Neuronal stem cell (in vitro differentiated cells): ENCODE measurements around the gene SHISA6.

Experiments
- DNase-seq: peaks from one replicate; pipeline ENCODE4 v3.0.0-alpha.2; 2013; ENCODE audit warnings: low spot score
- H2AFZ ChIP-seq: one replicate; pipeline ENCODE4 v1.6.1; 2013; ENCODE audit warnings: mild to moderate bottlenecking, low read length, inconsistent platforms
- H2AK5ac ChIP-seq: 2 replicates; pipeline ENCODE4 v1.6.1; 2013; ENCODE audit warnings: low read depth, mild to moderate bottlenecking, inconsistent platforms, low read length, moderate library complexity, mixed read lengths
- H2BK120ac ChIP-seq: 2 replicates; pipeline ENCODE4 v1.6.1; 2013; ENCODE audit warnings: low read depth, mild to moderate bottlenecking, inconsistent platforms, low read length, moderate library complexity, mixed read lengths
- H2BK12ac ChIP-seq: one replicate; pipeline ENCODE4 v1.6.1; 2013; ENCODE audit warnings: low read length, inconsistent platforms
- H2BK15ac ChIP-seq: 2 replicates; pipeline ENCODE4 v1.6.1; 2013; ENCODE audit warnings: mild to moderate bottlenecking, low read length, inconsistent platforms, mixed read lengths
- H2BK5ac ChIP-seq: one replicate; pipeline ENCODE4 v1.6.1; 2013; ENCODE audit warnings: inconsistent platforms, mild to moderate bottlenecking, low read length, moderate library complexity
- H3K14ac ChIP-seq: one replicate; pipeline ENCODE4 v1.6.1; 2013; ENCODE audit warnings: low read length, inconsistent platforms
- H3K18ac ChIP-seq: 2 replicates; pipeline ENCODE4 v1.6.1; 2013; ENCODE audit warnings: low read length, inconsistent platforms
- H3K23ac ChIP-seq: 2 replicates; pipeline ENCODE4 v1.6.1; 2013; ENCODE audit warnings: low read depth, mild to moderate bottlenecking, mixed read lengths, low read length, inconsistent platforms; ENCODE audit not compliant: poor library complexity
- H3K27ac ChIP-seq: replicated peaks from 3 replicates; pipeline ENCODE4 v1.5.1; 2013; ENCODE audit warnings: low read length, inconsistent platforms
- H3K27me3 ChIP-seq, 3 experiments: 2 replicates each; pipeline ENCODE4 v1.6.1; 2013; ENCODE audit warnings: low read length in 3 of 3, mild to moderate bottlenecking in 2 of 3, inconsistent platforms in 1 of 3, low read depth in 1 of 3, mixed read lengths in 1 of 3, moderate library complexity in 1 of 3; ENCODE audit not compliant: control insufficient read depth in 3 of 3, insufficient read depth in 3 of 3
- H3K36me3 ChIP-seq, 2 donors: replicated peaks in 1 of 2; 2 replicates each; pipeline ENCODE4 v1.6.1; 2013; ENCODE audit warnings: low read length in 2 of 2; ENCODE audit not compliant: control insufficient read depth in 2 of 2, insufficient read depth in 2 of 2
- H3K4ac ChIP-seq: 2 replicates; pipeline ENCODE4 v1.6.1; 2013; ENCODE audit warnings: inconsistent platforms, mild to moderate bottlenecking, low read length, moderate library complexity
- H3K4me1 ChIP-seq, 2 donors: 1 replicate in 1 of 2; 2 replicates in 1 of 2; pipeline ENCODE4 v1.6.1; 2013; ENCODE audit warnings: low read length in 2 of 2, low read depth in 1 of 2; ENCODE audit not compliant: control insufficient read depth in 2 of 2, insufficient read depth in 1 of 2
- H3K4me2 ChIP-seq: one replicate; pipeline ENCODE4 v1.6.1; 2013; ENCODE audit warnings: mild to moderate bottlenecking, low read length, inconsistent platforms; ENCODE audit not compliant: insufficient read depth, poor library complexity, severe bottlenecking
- H3K4me3 ChIP-seq, 2 donors: 2 replicates each; pipeline ENCODE4 v1.5.1; 2013; ENCODE audit warnings: low read length in 2 of 2, mild to moderate bottlenecking in 2 of 2, inconsistent platforms in 1 of 2, moderate library complexity in 1 of 2
- H3K79me1 ChIP-seq: one replicate; pipeline ENCODE4 v1.6.1; 2013; ENCODE audit warnings: low read depth, mild to moderate bottlenecking, inconsistent platforms, low read length, moderate library complexity
- H3K9ac ChIP-seq: one replicate; pipeline ENCODE4 v1.6.1; 2013; ENCODE audit warnings: mild to moderate bottlenecking, low read depth, low read length, inconsistent platforms; ENCODE audit not compliant: poor library complexity
- H3K9me3 ChIP-seq, 2 donors: replicated peaks in 1 of 2; 2 replicates each; pipeline versions ENCODE3 to v1.6.1; 2013; ENCODE audit warnings: low read length in 2 of 2, mild to moderate bottlenecking in 2 of 2, inconsistent platforms in 1 of 2, low read depth in 1 of 2, mixed read lengths in 1 of 2, moderate library complexity in 1 of 2; ENCODE audit not compliant: control insufficient read depth in 2 of 2, insufficient read depth in 1 of 2
- H4K8ac ChIP-seq: one replicate; pipeline ENCODE4 v1.6.1; 2013; ENCODE audit warnings: low read depth, mild to moderate bottlenecking, inconsistent platforms, low read length, moderate library complexity
- H4K91ac ChIP-seq: one replicate; pipeline ENCODE4 v1.6.1; 2013; ENCODE audit warnings: low read length, low read depth, mild to moderate bottlenecking, inconsistent platforms; ENCODE audit not compliant: poor library complexity
- WGBS, 2 donors: extraction: QIAGEN DNeasy Blood & Tissue Kit; methylation state at CpG; one replicate each; pipeline ENCODE4 v1.1.7; 2013; ENCODE audit warnings: missing lambda C conversion rate in 2 of 2, mixed read lengths in 1 of 2; ENCODE audit not compliant: insufficient read length in 2 of 2, insufficient replicate concordance in 1 of 2; ENCODE audit errors: extremely low coverage in 2 of 2; 5-methylcytosine and 5-hydroxymethylcytosine counted together

The SHISA6 gene

GRCh38 chr17:11284811-11285210, 43.8 kb downstream of the SHISA6 start:
- Histone ChIP-seq H3K36me3 (no peaks in the 10 kb centered on the region), H3K14ac (no peak overlapping the region), H3K4me1 (no peaks in the 10 kb centered on the region), H3K9me3 (no peaks in the 10 kb centered on the region), H3K27me3 (no peaks in the 10 kb centered on the region), H2AK5ac (no peak overlapping the region), H2BK120ac (no peak overlapping the region), H3K9ac (no peak overlapping the region), H3K23ac (no peak overlapping the region), H2BK12ac (no peak overlapping the region), H4K91ac (no peak overlapping the region), H3K79me1 (no peaks in the 10 kb centered on the region), H3K4ac (no peak overlapping the region), H3K18ac (no peak overlapping the region), H3K27ac (no peak overlapping the region), H3K4me2 (no peak overlapping the region), H2BK15ac (no peak overlapping the region), H2BK5ac (no peak overlapping the region), H3K4me3 (no peak overlapping the region), H2AFZ (no peak overlapping the region), H4K8ac (no peak overlapping the region)
- no peak for DNase-seq
- no CpG with 5 or more reads among the region's 1 CpG for WGBS, 2 donors

- Histone ChIP-seq H2BK5ac (no peak overlapping the region), H3K9me3 (no peaks in the 10 kb centered on the region), H2BK15ac (no peak overlapping the region), H3K36me3 (no peaks in the 10 kb centered on the region), H3K9ac (no peak overlapping the region), H2AK5ac (no peak overlapping the region), H3K4me2 (no peak overlapping the region), H3K14ac (no peak overlapping the region), H3K4ac (no peak overlapping the region), H3K27ac (no peak overlapping the region), H4K91ac (no peak overlapping the region), H3K18ac (no peak overlapping the region), H3K23ac (no peak overlapping the region), H2AFZ (no peak overlapping the region), H3K79me1 (no peaks in the 10 kb centered on the region), H2BK120ac (no peak overlapping the region), H3K4me1 (no peaks in the 10 kb centered on the region), H3K4me3 (no peak overlapping the region), H3K27me3 (no peaks in the 10 kb centered on the region), H4K8ac (no peak overlapping the region), H2BK12ac (no peak overlapping the region)
- DNase-seq, result no peak
- no CpG with 5 or more reads among the region's 5 CpGs for WGBS, 2 donors
These were observed 44.9 kb downstream of the SHISA6 start for GRCh38 chr17:11285946-11286345.

- no peak overlapping the region for H3K4ac ChIP-seq
- no peak overlapping the region for H4K91ac ChIP-seq
- H2AFZ ChIP-seq, result no peak overlapping the region
- no peak overlapping the region for H2BK12ac ChIP-seq
- H2BK15ac ChIP-seq, result no peak overlapping the region
- no peaks in the 10 kb centered on the region for H3K79me1 ChIP-seq
- no peak for DNase-seq
- no peaks in the 10 kb centered on the region for H3K36me3 ChIP-seq
- H3K4me2 ChIP-seq, result no peak overlapping the region
- no peaks in the 10 kb centered on the region for H3K9me3 ChIP-seq
- H2BK5ac ChIP-seq, result no peak overlapping the region
- H3K23ac ChIP-seq, result no peak overlapping the region
- H3K4me3 ChIP-seq, result no peak overlapping the region
- H2BK120ac ChIP-seq, result no peak overlapping the region
- H4K8ac ChIP-seq, result no peak overlapping the region
- no peak overlapping the region for H3K27ac ChIP-seq
- H3K9ac ChIP-seq, result no peak overlapping the region
- no peaks in the 10 kb centered on the region for H3K4me1 ChIP-seq
- H2AK5ac ChIP-seq, result no peak overlapping the region
- no peak overlapping the region for H3K14ac ChIP-seq
- H3K18ac ChIP-seq, result no peak overlapping the region
- H3K27me3 ChIP-seq, result no peaks in the 10 kb centered on the region
These were observed 46.8 kb downstream of the SHISA6 start for GRCh38 chr17:11287791-11288190.

GRCh38 chr17:11290814-11291213, 49.8 kb downstream of the SHISA6 start:
- no peak overlapping the region for H3K23ac ChIP-seq
- no CpG with 5 or more reads among the region's 7 CpGs for whole genome bisulfite sequencing, 2 donors
- no peaks in the 10 kb centered on the region for H3K79me1 ChIP-seq

More at GRCh38 chr17:11290814-11291213, 49.8 kb downstream of the SHISA6 start:
- H3K4me2 ChIP-seq, result no peak overlapping the region
- no peaks in the 10 kb centered on the region for H3K27me3 ChIP-seq
- no peak overlapping the region for H3K4me3 ChIP-seq
- H4K91ac ChIP-seq, result no peak overlapping the region
- no peaks in the 10 kb centered on the region for H3K4me1 ChIP-seq
- no peak overlapping the region for H3K27ac ChIP-seq
- no peak overlapping the region for H2BK5ac ChIP-seq
- no peak overlapping the region for H2BK15ac ChIP-seq
- no peak for DNase-seq
- H3K18ac ChIP-seq, result no peak overlapping the region
- H2BK120ac ChIP-seq, result no peak overlapping the region
- no peak overlapping the region for H3K9ac ChIP-seq
- no peak overlapping the region for H2AK5ac ChIP-seq
- no peak overlapping the region for H3K14ac ChIP-seq
- H2BK12ac ChIP-seq, result no peak overlapping the region
- H4K8ac ChIP-seq, result no peak overlapping the region
- no peaks in the 10 kb centered on the region for H3K9me3 ChIP-seq
- H3K36me3 ChIP-seq, result no peaks in the 10 kb centered on the region
- H2AFZ ChIP-seq, result no peak overlapping the region
- no peak overlapping the region for H3K4ac ChIP-seq
